ENCODE measurements around the gene IGLL1. TPM values are rescaled to one million over a fixed set of nuclear protein-coding genes. Genes with fewer than 3 reads are reported as not detected.

The IGLL1 gene
- not detected in 5 replicates for total RNA-seq (2022; extraction: Qiagen RNA extraction)

DNA sequence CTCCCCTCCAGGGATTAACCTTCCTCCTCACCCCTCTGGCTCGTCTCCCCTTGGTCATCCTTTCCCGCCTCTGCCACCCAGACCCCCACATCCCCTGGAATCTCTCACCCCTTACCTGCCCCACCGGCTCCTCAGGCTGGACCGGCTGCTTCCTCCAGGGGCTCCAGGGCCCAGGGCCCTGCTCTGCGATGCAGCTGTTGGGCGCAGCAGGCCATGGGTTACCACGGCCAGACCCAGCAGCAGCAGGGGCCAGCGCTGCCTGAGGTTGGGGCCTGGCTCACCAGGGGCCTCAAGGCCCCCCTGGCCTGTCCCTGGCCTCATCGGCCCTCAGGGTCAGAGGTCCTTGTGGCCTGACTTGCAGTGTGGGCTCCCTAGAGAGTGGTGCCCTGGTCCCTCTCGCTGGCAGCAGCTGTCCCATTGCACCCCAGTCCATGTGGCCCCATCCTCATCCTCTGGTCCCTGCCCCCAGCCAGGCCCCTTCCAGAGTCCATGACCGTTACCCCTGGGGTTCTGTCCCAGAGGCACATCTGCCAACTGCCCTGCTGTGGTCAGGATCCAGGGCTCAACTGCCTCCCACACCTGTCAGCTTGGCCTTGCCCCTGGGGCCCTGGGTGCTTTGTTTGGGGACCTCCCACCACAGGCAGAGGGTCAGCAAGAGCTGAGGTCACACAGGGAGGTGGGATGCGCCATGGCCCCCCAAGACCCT, at the start of gene IGLL1:
TSS of gene IGLL1 (minus strand) at position 421 of the 706 bp plus-strand sequence. CDS start at position 321, 100 bp downstream.

Other genes with a start within 250 kb of the IGLL1 start
- gene DRICH1, start 52.0 kb upstream of the IGLL1 start, total RNA-seq (2022; extraction: Qiagen RNA extraction), result 0.10 to 0.36 TPM (median 0.22 TPM) in 3 of 5 replicates, not detected in the others
- not detected in 5 replicates for gene RGL4, start 110.7 kb upstream of the IGLL1 start, total RNA-seq (2022; extraction: Qiagen RNA extraction)
- 0.75 to 1.6 TPM (median 1.0 TPM) in 5 replicates for gene ZNF70, start 170.8 kb upstream of the IGLL1 start, total RNA-seq (2022; extraction: Qiagen RNA extraction)
- 0.45 to 1.2 TPM (median 1.1 TPM) in 5 replicates for gene VPREB3, start 174.1 kb upstream of the IGLL1 start, total RNA-seq (2022; extraction: Qiagen RNA extraction)
- gene C22orf15, start 182.7 kb upstream of the IGLL1 start, total RNA-seq (2022; extraction: Qiagen RNA extraction), result not detected in 5 replicates
- gene CHCHD10, start 187.7 kb upstream of the IGLL1 start, total RNA-seq (2022; extraction: Qiagen RNA extraction), result 67.1 to 200 TPM (median 191 TPM) in 5 replicates
- gene MMP11, start 192.6 kb upstream of the IGLL1 start, total RNA-seq (2022; extraction: Qiagen RNA extraction), result 0.23 to 0.46 TPM (median 0.37 TPM) in 5 replicates
- gene SMARCB1, start 206.7 kb upstream of the IGLL1 start, total RNA-seq (2022; extraction: Qiagen RNA extraction), result 48.9 to 57.6 TPM (median 51.3 TPM) in 5 replicates